Mucosa of descending colon (tissue), 3 donors: ENCODE results near the gene NPHP4. TPM values are rescaled to one million over a fixed set of nuclear protein-coding genes. Genes with fewer than 3 reads are reported as not detected.

Source experiments
- ATAC-seq: fragments of 200-7000 bp; cut with Tn5 transposase; one replicate; pipeline ENCODE4 v1.9.1; 2020; ENCODE audit warnings: mild to moderate bottlenecking, moderate library complexity
- DNase-seq, 3 donors: peaks; one replicate each; pipeline ENCODE4 v3.0.0-alpha.2; 2020
- H3K36me3 ChIP-seq: fragments of 200-600 bp; one replicate; pipeline ENCODE4 v1.8.0; 2021; ENCODE audit warnings: low read depth, mild to moderate bottlenecking
- H3K4me1 ChIP-seq: fragments of 200-600 bp; one replicate; pipeline ENCODE4 v1.8.0; 2021; ENCODE audit warnings: low read depth, mild to moderate bottlenecking
- H3K4me3 ChIP-seq: fragments of 200-600 bp; one replicate; pipeline ENCODE4 v1.8.0; 2021; ENCODE audit warnings: mild to moderate bottlenecking
- H3K9me3 ChIP-seq: fragments of 200-600 bp; one replicate; pipeline ENCODE4 v1.8.0; 2021; ENCODE audit warnings: mild to moderate bottlenecking
- CTCF ChIP-seq: fragments of 200-600 bp; IDR thresholded peaks from one replicate; pipeline ENCODE4 v1.8.0; 2022; ENCODE audit warnings: antibody characterized with exemption, mild to moderate bottlenecking
- intact Hi-C, 2 donors: fragments of 100-400 bp; cut with DNase I in 1 of 2; cut with micrococcal nuclease in 1 of 2; formaldehyde crosslinking; loops; one replicate each; pipeline versions ENCODE4 v1.11.0 to v1.11.1; 2022; cut with DNase I, micrococcal nuclease
- total RNA-seq, 3 donors: library from RNA; stranded (reverse); fragmentation: NEBNext Ultra II Directional in 2 of 3; extraction: Animal tissue kit (Norgen Biotek cat#: 25700) in 2 of 3; gene quantifications; one replicate each; pipeline versions ENCODE4 v1.2.1 to v1.2.4, GENCODE V29; 2021 to 2023
- donor health status: DM: no; HTN: no; CAD: no; lungs with moderate emphysema.
- donor health status: DM: no; HTN: no; CAD: no.
- donor health status: DM: no; HTN: yes; CAD: no.

Gene NPHP4
- total RNA-seq, 3 donors from 2014 or later, result 7.5 to 12.2 (median 10.3) TPM

GRCh38 chr1:5861871-5862825 is 130.1 kb downstream of the NPHP4 start:
- no peaks in the 10 kb centered on the region for H3K9me3 ChIP-seq
- no peaks in the 10 kb centered on the region for H3K4me1 ChIP-seq
- DNase-seq (no peak), ATAC-seq (no peak)
- no peak overlapping the region for H3K4me3 ChIP-seq
- intact Hi-C loops, result no loop called here
- no peak for TF ChIP-seq CTCF
- H3K36me3 ChIP-seq, result no peaks in the 10 kb centered on the region

- ATAC-seq, result no peak
- Histone ChIP-seq H3K4me3 (no peak overlapping the region), H3K4me1 (no peaks in the 10 kb centered on the region), H3K9me3 (no peaks in the 10 kb centered on the region), H3K36me3 (no peaks in the 10 kb centered on the region)
- TF ChIP-seq CTCF, result no peak
- no peak for DNase-seq
- intact Hi-C loops, result no loop called here
Observed at GRCh38 chr1:5860277-5860676, 131.9 kb downstream of the NPHP4 start.

- Histone ChIP-seq H3K4me1 (no peaks in the 10 kb centered on the region), H3K9me3 (no peaks in the 10 kb centered on the region), H3K4me3 (no peak overlapping the region), H3K36me3 (no peaks in the 10 kb centered on the region)
- intact Hi-C loops, result no loop called here
- no peak for DNase-seq
- ATAC-seq, result no peak
- no peak for TF ChIP-seq CTCF
Observed at GRCh38 chr1:5859766-5860165, 132.5 kb downstream of the NPHP4 start.

GRCh38 chr1:5858844-5859407 is 133.3 kb downstream of the NPHP4 start:
- H3K4me1 ChIP-seq, result no peaks in the 10 kb centered on the region
- intact Hi-C loops, result no loop called here
- H3K4me3 ChIP-seq, result no peak overlapping the region
- no peak for TF ChIP-seq CTCF
- H3K36me3 ChIP-seq, result no peaks in the 10 kb centered on the region
- H3K9me3 ChIP-seq, result no peaks in the 10 kb centered on the region
- DNase-seq (no peak), ATAC-seq (no peak)

- no peak overlapping the region for H3K4me3 ChIP-seq
- no peaks in the 10 kb centered on the region for H3K36me3 ChIP-seq
- DNase-seq (no peak), ATAC-seq (no peak)
- intact Hi-C loops, result no loop called here
- H3K4me1 ChIP-seq, result no peaks in the 10 kb centered on the region
- no peaks in the 10 kb centered on the region for H3K9me3 ChIP-seq
- no peak for TF ChIP-seq CTCF
Observed at GRCh38 chr1:5858246-5858645, 134.0 kb downstream of the NPHP4 start.
